K562 (cell line): ENCODE data around the gene LRTM1. TPM values are rescaled to one million over a fixed set of nuclear protein-coding genes. Genes with fewer than 3 reads are reported as not detected.

Source experiments
- ATAC-seq: fragments of 200-7000 bp; cut with Tn5 transposase; 3 replicates; pipeline ENCODE4 v1.9.1; 2020; ENCODE audit warnings: moderate library complexity
- BruUV-seq: library from RNA; stranded (reverse); fragments of 400-500 nt; replicated peaks from 2 replicates; lab custom pipeline; 2021; lab: Mats Ljungman, UMichigan
- CTCF ChIA-PET: fragments of 300-600 bp; formaldehyde crosslinking; extraction: SDS; loops from one replicate; lab custom pipeline; 2021; ENCODE audit warnings: low intra/inter-chr PET ratio; lab: Yijun Ruan, JAX
- POLR2A ChIA-PET: fragments of 300-600, 350-650 bp; sonication (Branson Sonifier 250); formaldehyde crosslinking; extraction: SDS; loops from one replicate; lab custom pipeline; 2021; ENCODE audit warnings: antibody characterized with exemption, inconsistent platforms; lab: Yijun Ruan, JAX
- DNase-seq, 4 experiments: peaks; one replicate each; pipeline versions ENCODE4 v3.0.0 to v3.0.0-alpha.2; 2011 to 2018; ENCODE audit warnings: low spot score in 3 of 4, mixed read lengths in 3 of 4; ENCODE audit errors: extremely low read depth in 1 of 4
- FAIRE-seq: peaks from 2 replicates; lab custom pipeline; 2011; peaks lifted over from hg19 to GRCh38; lab: Jason Lieb, UNC
- H2AFZ ChIP-seq: 2 replicates; pipeline ENCODE4 v1.6.0; 2011; ENCODE audit warnings: low read depth, low read length, control low read depth, inconsistent platforms
- H3K27ac ChIP-seq: fragments of 200-600 bp; 3 replicates; pipeline ENCODE4 v1.8.0; 2011; ENCODE audit warnings: low read depth, mild to moderate bottlenecking, control low read depth, inconsistent platforms, low read length, moderate library complexity, mixed read lengths; ENCODE audit errors: extremely low read depth
- H3K27me3 ChIP-seq, 2 experiments: fragments of 300-600 bp in 1 of 2; 2 replicates in 1 of 2; 3 replicates in 1 of 2; pipeline versions ENCODE4 v1.6.0 to v1.8.0; 2011; ENCODE audit warnings: inconsistent platforms in 2 of 2, low read length in 2 of 2, mild to moderate bottlenecking in 1 of 2, mixed read lengths in 1 of 2, moderate library complexity in 1 of 2; ENCODE audit not compliant: control insufficient read depth in 2 of 2, insufficient read depth in 2 of 2
- H3K36me3 ChIP-seq: fragments of 300-600 bp; 3 replicates; pipeline ENCODE4 v1.8.0; 2011; ENCODE audit warnings: mild to moderate bottlenecking, low read length, inconsistent platforms; ENCODE audit not compliant: control insufficient read depth, insufficient read depth
- H3K4me1 ChIP-seq, 2 experiments: fragments of 200-600 bp in 1 of 2; replicated peaks in 1 of 2; 2 replicates in 1 of 2; 3 replicates in 1 of 2; pipeline versions ENCODE4 v1.5.1 to v1.8.0; 2011; ENCODE audit warnings: inconsistent platforms in 2 of 2, low read length in 2 of 2, mild to moderate bottlenecking in 1 of 2, mixed read lengths in 1 of 2, moderate library complexity in 1 of 2; ENCODE audit not compliant: control insufficient read depth in 2 of 2, insufficient read depth in 2 of 2
- H3K4me2 ChIP-seq: 2 replicates; pipeline ENCODE4 v1.6.1; 2011; ENCODE audit warnings: low read length, control low read depth, inconsistent platforms, mixed read lengths; ENCODE audit not compliant: insufficient read depth
- H3K4me3 ChIP-seq: fragments of 200-600 bp; sonication (generic), shearing (Covaris generic); 2 replicates; pipeline ENCODE4 v1.5.1; 2016; ENCODE audit warnings: control low read depth, inconsistent platforms
- H3K79me2 ChIP-seq: fragments of 200-600 bp; 3 replicates; pipeline ENCODE4 v1.8.0; 2011; ENCODE audit warnings: low read length, inconsistent platforms; ENCODE audit not compliant: control insufficient read depth, insufficient read depth
- H3K9ac ChIP-seq, 2 experiments: 2 replicates each; pipeline versions ENCODE4 v1.6.0 to v1.6.1; 2011; ENCODE audit warnings: low read depth in 2 of 2, low read length in 2 of 2, control low read depth in 1 of 2, inconsistent platforms in 1 of 2, mild to moderate bottlenecking in 1 of 2, mixed read lengths in 1 of 2; ENCODE audit not compliant: insufficient read depth in 1 of 2
- H3K9me1 ChIP-seq: one replicate; pipeline ENCODE4 v1.6.0; 2011; ENCODE audit warnings: inconsistent platforms, mild to moderate bottlenecking, low read length, moderate library complexity; ENCODE audit not compliant: control insufficient read depth, insufficient read depth
- H3K9me3 ChIP-seq: replicated peaks from 2 replicates; pipeline ENCODE4 v1.5.1; 2011; ENCODE audit warnings: low read depth, low read length, inconsistent platforms; ENCODE audit not compliant: control insufficient read depth, insufficient read depth
- H4K20me1 ChIP-seq: replicated peaks from 2 replicates; pipeline ENCODE4 v1.6.1; 2011; ENCODE audit warnings: low read length, inconsistent platforms, mixed read lengths; ENCODE audit not compliant: control insufficient read depth, insufficient read depth
- CBX2 ChIP-seq: fragments of 200-600 bp; sonication (generic); IDR thresholded peaks from one replicate; pipeline ENCODE4 v1.6.1; 2012; ENCODE audit warnings: mild to moderate bottlenecking, low read length, inconsistent platforms; ENCODE audit not compliant: insufficient read depth, poor library complexity, severe bottlenecking
- CBX8 ChIP-seq: fragments of 200-600 bp; sonication (generic); IDR thresholded peaks from 2 replicates; pipeline ENCODE4 v1.6.1; 2012; ENCODE audit warnings: borderline replicate concordance, mixed run types, low read depth, mild to moderate bottlenecking, moderate library complexity, mixed read lengths, low read length, control low read depth, inconsistent platforms; ENCODE audit not compliant: poor library complexity, severe bottlenecking; ENCODE audit errors: extremely low read depth
- DEAF1 ChIP-seq: fragments of 450-650 bp; formaldehyde crosslinking; IDR thresholded peaks from 2 replicates; pipeline ENCODE4 v1.4.0; 2020; ENCODE audit warnings: mild to moderate bottlenecking, moderate library complexity
- ETV6 ChIP-seq, 3 experiments: fragments of 150-350 bp in 1 of 3; sonication (generic) in 1 of 3; formaldehyde crosslinking in 1 of 3; IDR thresholded peaks; 2 replicates each; pipeline versions ENCODE4 v1.6.1 to v1.8.0; 2014 to 2022; ENCODE audit warnings: borderline replicate concordance in 2 of 3, low read depth in 2 of 3, antibody characterized with exemption in 1 of 3, low read length in 1 of 3, mild to moderate bottlenecking in 1 of 3, missing genetic modification reagents in 1 of 3
- FIP1L1 ChIP-seq: fragments of 200-400 bp; formaldehyde crosslinking; IDR thresholded peaks from 2 replicates; pipeline ENCODE4 v1.6.1; 2018; ENCODE audit warnings: mild to moderate bottlenecking, low read depth, low read length; ENCODE audit not compliant: poor library complexity, severe bottlenecking
- GMEB1 ChIP-seq: fragments of 250-450 bp; sonication (Bioruptor Pico); IDR thresholded peaks from 2 replicates; pipeline ENCODE4 v1.4.0; 2020; ENCODE audit warnings: mild to moderate bottlenecking
- HMG20B ChIP-seq: fragments of 250-450 bp; sonication (Bioruptor Pico); IDR thresholded peaks from 2 replicates; pipeline ENCODE4 v1.5.0; 2021; ENCODE audit warnings: mild to moderate bottlenecking
- HSF4 ChIP-seq: fragments of 250-450 bp; sonication (Bioruptor Pico); IDR thresholded peaks from 2 replicates; pipeline ENCODE4 v2.1.2; 2022; ENCODE audit warnings: mild to moderate bottlenecking, moderate library complexity, borderline replicate concordance
- MXI1 ChIP-seq: IDR thresholded peaks from 2 replicates; pipeline ENCODE4 v1.6.1; 2011; ENCODE audit warnings: low read depth, mild to moderate bottlenecking, improper control_type of control experiment, low read length
- NFIX ChIP-seq: fragments of 250-450 bp; sonication (Bioruptor Pico); IDR thresholded peaks from 2 replicates; pipeline ENCODE4 v1.4.0; 2020; ENCODE audit warnings: low read depth, mild to moderate bottlenecking, moderate library complexity
- RBM22 ChIP-seq: fragments of 200-400 bp; formaldehyde crosslinking; IDR thresholded peaks from 2 replicates; pipeline ENCODE4 v1.6.1; 2018; ENCODE audit warnings: low read length, low read depth; ENCODE audit not compliant: poor library complexity, severe bottlenecking
- SREBF1 ChIP-seq: fragments of 150-350 bp; IDR thresholded peaks from 2 replicates; pipeline ENCODE4 v1.6.1; 2014; ENCODE audit warnings: antibody characterized with exemption, low read depth, low read length, borderline replicate concordance
- TCF15 ChIP-seq: fragments of 250-450 bp; sonication (Bioruptor Pico); IDR thresholded peaks from 2 replicates; pipeline ENCODE4 v1.8.0; 2022; ENCODE audit warnings: moderate library complexity, mild to moderate bottlenecking, inconsistent platforms
- YY1 ChIP-seq, 3 experiments: IDR thresholded peaks; 2 replicates each; pipeline ENCODE4 v1.6.1; 2011; ENCODE audit warnings: low read length in 2 of 3, mild to moderate bottlenecking in 2 of 3, moderate library complexity in 2 of 3, borderline replicate concordance in 1 of 3, control low read depth in 1 of 3, low read depth in 1 of 3; ENCODE audit not compliant: insufficient read depth in 3 of 3, insufficient replicate concordance in 2 of 3, control insufficient read depth in 1 of 3, insufficient read length in 1 of 3; ENCODE audit errors: extremely low read depth in 1 of 3
- WGBS: fragments of 100-300 bp; shearing (Covaris generic); methylation state at CpG from one replicate; pipeline ENCODE4 v1.1.6; 2016; ENCODE audit warnings: low coverage, mixed read lengths; ENCODE audit not compliant: insufficient coverage; ENCODE audit errors: missing lambda C conversion rate; 5-methylcytosine and 5-hydroxymethylcytosine counted together
- in situ Hi-C: fragments of 300-500 bp; cut with MboI; formaldehyde crosslinking; loops from 4 replicates; pipeline ENCODE4 v1.15.0; 2018; ENCODE audit warnings: inconsistent platforms, mixed read lengths
- intact Hi-C: fragments of 100-400 bp; cut with micrococcal nuclease; formaldehyde crosslinking; loops from 2 replicates; pipeline ENCODE4 v1.14.2; 2022
- polyA plus RNA-seq, 8 experiments: library from polyadenylated mRNA; depleted of rRNA in 4 of 8; stranded (reverse) in 5 of 8; unstranded in 3 of 8; fragments of >200 nt; fragmentation: Nextera tagmentation in 2 of 8; fragmentation: Illumina TruSeq in 1 of 8; extraction: Ambion mirVana in 2 of 8; extraction: Trizol in 1 of 8; gene quantifications; 2 replicates each; pipeline versions ENCODE4 v1.2.1 to v1.2.3, GENCODE V29; 2011 to 2014; ENCODE audit warnings: inconsistent platforms in 1 of 8, missing spikeins in 1 of 8
- total RNA-seq, 7 experiments: library from RNA; depleted of rRNA in 6 of 7; stranded (reverse); fragments of >200 nt in 6 of 7; fragmentation: Illumina TruSeq in 2 of 7; extraction: Trizol in 2 of 7; gene quantifications; 2 replicates each; pipeline versions ENCODE4 v1.2.1 to v1.2.3, GENCODE V29; 2011 to 2021; ENCODE audit warnings: low replicate concordance in 1 of 7

Gene LRTM1
- total and polyA plus RNA-seq, 9 of the 15 experiments (the other 6 are each of a cell fraction or from before 2014, with no cell fraction given) = not detected

- Histone ChIP-seq H3K4me1 (no peaks in the 10 kb centered on the region; a peak in 1 of 5 replicates), H3K36me3 (no peaks in the 10 kb centered on the region), H3K79me2 (no peaks in the 10 kb centered on the region), H3K27ac (no peak overlapping the region), H3K4me2 (no peak overlapping the region), H3K4me3 (no peak overlapping the region), H4K20me1 (no peaks in the 10 kb centered on the region), H3K27me3 (no peaks in the 10 kb centered on the region), H3K9ac (no peak overlapping the region), H2AFZ (no peak overlapping the region), H3K9me3 (no peaks in the 10 kb centered on the region), H3K9me1 (no peaks in the 10 kb centered on the region)
- FAIRE-seq (no peak), ATAC-seq (no peak), DNase-seq (no peak)
- POLR2A ChIA-PET = no interaction called here
- no TSS peak for BruUV-seq
- in situ Hi-C loops (no loop called here), intact Hi-C loops (no loop called here)
- WGBS = 10% methylated on average over 4 of the region's 4 CpGs
- CTCF ChIA-PET = no interaction called here
- TF ChIP-seq NFIX (no peak), YY1 (IDR thresholded peaks at IDR 0.05; ENCODE audit: borderline replicate concordance in 1 of 3, control insufficient read depth in 1 of 3, extremely low read depth in 1 of 3, insufficient read depth in 3 of 3, insufficient read length in 1 of 3, insufficient replicate concordance in 2 of 3, low read depth in 1 of 3, low read length in 2 of 3) (no peak), FIP1L1 (no peak), SREBF1 (no peak), GMEB1 (no peak), TCF15 (CRISPR knock-in tag) (no peak), ETV6 (IDR thresholded peaks at IDR 0.05; ENCODE audit: borderline replicate concordance in 1 of 2, low read depth in 2 of 2, low read length in 1 of 2) (no peak), ETV6 (CRISPR knock-in tag; IDR thresholded peaks at IDR 0.05; ENCODE audit: borderline replicate concordance) (no peak), HSF4 (CRISPR knock-in tag) (no peak), MXI1 (no peak), HMG20B (CRISPR knock-in tag) (no peak), CBX8 (no peak), CBX2 (no peak), DEAF1 (CRISPR knock-in tag) (no peak), RBM22 (no peak)
These were observed 29.9 kb upstream of the LRTM1 start for GRCh38 chr3:54957711-54958110.
